GM12892 (cell line): ENCODE results near the gene COPS8.
A peak's percentile ranks its signal among the peaks of the same experiment; 100 is the strongest.

Experiments
- DNase-seq: peaks from one replicate; pipeline ENCODE4 v3.0.0; 2011; ENCODE audit not compliant: insufficient read length
- FAIRE-seq: peaks from 2 replicates; lab custom pipeline; 2011; peaks lifted over from hg19 to GRCh38; lab: Jason Lieb, UNC
- POLR2A ChIP-seq: IDR thresholded peaks from 2 replicates; pipeline ENCODE4 v1.6.1; 2011; ENCODE audit warnings: low read depth, low read length, control low read depth
- POLR2AphosphoS5 ChIP-seq: IDR thresholded peaks from 2 replicates; pipeline ENCODE4 v1.6.1; 2011; ENCODE audit warnings: low read depth, low read length, control low read depth
- TAF1 ChIP-seq: IDR thresholded peaks from 2 replicates; pipeline ENCODE4 v1.6.1; 2011; ENCODE audit warnings: low read depth, mild to moderate bottlenecking, control low read depth, low read length, borderline replicate concordance

The COPS8 gene

DNA sequence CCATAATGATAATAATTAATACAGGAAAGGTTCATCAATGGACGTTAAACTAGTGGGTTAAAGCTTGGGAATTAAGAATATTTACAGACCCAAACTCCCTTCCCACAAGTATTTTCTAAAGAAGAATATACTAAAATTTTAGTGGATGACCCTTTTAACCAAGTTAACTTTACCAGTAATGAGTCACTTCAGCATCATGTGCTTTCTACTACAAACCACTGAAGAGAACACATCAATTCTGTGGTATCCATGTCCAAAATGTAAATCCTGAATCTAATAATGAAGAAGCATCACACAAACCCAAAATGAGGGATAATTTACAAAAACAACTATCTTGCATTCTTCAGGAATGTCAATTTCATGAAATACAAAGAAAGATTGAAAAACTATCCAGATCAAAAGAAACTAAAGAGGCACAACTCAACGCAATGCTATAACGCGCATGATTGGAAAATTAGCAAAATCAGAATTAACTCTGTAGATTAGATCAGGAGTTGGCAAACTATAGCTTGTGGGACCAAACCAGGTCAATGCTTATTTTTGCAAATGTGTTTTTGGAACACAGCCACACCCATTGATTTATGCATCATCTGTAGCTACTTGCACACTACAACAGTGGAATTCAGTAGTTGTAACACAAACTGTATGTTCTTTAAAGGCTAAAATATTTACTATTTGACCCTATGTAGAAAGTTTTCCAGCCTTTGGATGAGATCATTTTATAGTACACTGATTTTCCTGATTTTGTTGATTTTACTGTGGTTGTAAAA, 27.5 kb downstream of the COPS8 start:
- FAIRE-seq, result no peak
- DNase-seq, result no peak
- TF ChIP-seq POLR2A (no peak), POLR2AphosphoS5 (no peak), TAF1 (no peak)

DNA sequence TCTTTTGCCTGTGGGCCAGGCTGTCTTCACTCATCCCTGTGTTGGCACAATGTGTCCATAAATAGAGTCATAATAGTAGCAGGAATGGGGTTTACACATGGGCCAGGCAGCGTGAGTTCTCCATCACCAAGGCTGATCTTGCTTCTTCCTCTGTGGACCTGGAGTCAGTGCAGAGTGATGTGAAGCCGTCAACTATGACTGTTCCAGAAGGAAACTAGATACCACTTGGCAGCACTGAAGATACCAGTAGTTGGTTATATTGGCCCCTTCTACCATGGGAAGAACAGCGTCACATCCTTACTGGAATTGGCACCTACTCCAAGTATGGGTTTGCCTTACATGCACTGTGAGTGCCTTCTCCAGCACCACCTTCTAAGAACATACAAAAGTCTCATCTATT, 30.2 kb downstream of the COPS8 start:
- FAIRE-seq (no peak), DNase-seq (no peak)
- TF ChIP-seq TAF1 (no peak), POLR2A (no peak), POLR2AphosphoS5 (no peak)

DNA sequence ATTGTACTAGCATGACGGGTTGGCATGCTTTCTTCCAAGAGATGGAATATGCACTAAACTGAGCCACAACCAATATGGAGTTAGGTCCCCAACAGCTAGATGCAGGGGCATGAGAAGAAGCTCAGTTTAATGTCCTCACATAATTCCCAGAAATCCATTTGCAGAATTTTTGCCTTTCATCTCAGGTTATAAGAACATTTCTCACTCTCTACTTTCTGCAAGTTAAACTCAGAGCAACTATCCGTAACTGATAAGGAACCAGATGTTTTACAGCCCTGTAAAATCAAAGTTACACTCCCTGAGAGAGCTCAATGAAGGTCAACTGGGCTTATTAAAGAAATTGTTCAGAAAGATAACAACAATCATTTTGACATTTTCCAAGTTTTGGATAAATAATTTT, 30.7 kb downstream of the COPS8 start:
- TF ChIP-seq POLR2AphosphoS5 (no peak), POLR2A (no peak), TAF1 (no peak)
- DNase-seq (no peak), FAIRE-seq (no peak)

DNA sequence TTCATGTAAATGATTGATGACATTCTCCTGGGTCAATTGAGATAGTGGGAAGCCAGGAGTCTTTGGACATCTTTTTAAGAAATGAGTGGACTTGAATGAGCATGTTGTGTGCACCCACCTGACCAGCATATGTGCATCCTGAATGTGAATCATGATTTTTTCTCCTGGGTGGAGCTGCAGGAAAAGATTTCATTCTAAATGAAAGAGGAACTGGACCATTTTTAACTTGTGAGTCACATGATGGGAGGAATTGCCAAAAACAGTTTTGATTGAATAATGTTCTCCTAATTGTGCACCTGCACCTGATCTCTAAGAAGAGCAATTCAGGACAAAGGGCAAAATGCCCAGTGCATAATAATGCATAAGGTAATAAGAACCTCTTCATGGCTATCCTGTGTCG, 32.3 kb downstream of the COPS8 start:
- no peak for DNase-seq
- FAIRE-seq, result no peak

DNA sequence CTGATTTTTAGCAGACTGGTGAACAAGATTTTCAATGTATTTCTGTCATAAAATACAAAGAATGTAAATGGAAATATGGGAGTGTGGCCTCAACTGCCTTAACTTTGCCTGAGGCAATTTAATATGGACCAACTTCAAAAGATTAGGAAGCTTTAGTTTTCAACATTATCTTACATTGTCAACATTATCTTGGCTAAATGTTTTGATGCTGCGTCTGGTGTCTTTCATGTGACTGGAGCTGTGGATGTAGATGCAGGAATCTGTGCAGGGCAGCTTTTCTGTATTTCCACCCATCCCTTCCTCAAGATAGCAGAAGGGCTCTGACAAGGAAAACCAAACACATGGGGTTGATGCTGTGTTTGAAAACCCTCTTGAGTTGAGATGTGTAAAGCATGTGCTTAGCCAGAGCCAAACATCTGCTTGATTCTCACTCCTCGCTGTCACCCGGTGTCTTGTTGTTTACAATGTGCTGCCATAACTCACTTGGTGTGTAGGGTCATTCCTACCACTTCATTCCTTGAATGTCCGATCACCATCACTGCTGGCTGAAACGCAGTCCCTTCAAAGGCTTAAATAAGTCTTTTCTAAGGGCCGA, 33.0 kb downstream of the COPS8 start:
- TF ChIP-seq TAF1 (no peak), POLR2AphosphoS5 (no peak), POLR2A (no peak)
- FAIRE-seq (no peak), DNase-seq (no peak)

More for the DNA sequence above, 32.3 kb downstream of the COPS8 start:
- no peak for TF ChIP-seq TAF1
- TF ChIP-seq POLR2A, result no peak
- TF ChIP-seq POLR2AphosphoS5, result no peak

DNA sequence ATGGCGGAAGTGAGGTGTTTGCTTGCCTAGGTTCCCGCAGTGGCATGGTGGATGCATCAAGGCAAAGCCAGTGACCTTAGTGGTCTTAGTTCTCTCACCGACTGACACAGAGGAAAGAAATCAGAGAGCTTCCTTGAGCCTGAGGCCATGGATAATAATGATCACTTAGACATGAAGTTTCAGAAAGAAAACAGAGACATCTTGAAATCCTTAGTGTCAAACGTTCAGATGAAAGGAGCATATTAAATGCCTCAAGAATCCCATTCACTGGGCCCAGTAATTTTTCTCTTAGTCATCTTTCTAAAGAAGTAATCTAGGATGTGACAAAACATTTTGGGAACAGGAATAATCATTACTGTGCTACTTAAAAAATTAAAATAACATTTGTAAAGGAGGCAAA, 35.2 kb downstream of the COPS8 start:
- DNase-seq, result no peak
- FAIRE-seq, result no peak
- TF ChIP-seq POLR2A (no peak), POLR2AphosphoS5 (no peak), TAF1 (no peak)

DNA sequence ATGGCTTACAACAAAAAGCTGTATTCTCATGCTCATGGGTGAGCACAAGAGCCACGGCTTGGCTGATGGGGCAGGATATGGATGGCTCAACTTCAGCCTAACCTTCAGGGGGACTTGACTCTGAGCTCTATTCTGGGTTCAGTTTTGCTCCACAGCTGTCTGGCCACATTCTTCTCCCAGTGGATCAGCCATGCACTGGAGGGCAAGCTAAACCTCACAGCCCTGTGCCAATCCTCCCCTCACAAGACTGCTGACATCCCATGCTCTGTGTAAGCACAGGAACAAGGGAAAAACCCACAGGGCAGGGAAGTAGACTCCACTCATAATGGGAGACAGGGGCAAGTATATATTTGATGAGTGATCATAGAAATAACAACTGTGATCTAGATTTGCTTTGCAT, 35.6 kb downstream of the COPS8 start:
- TF ChIP-seq POLR2A, result no peak
- TF ChIP-seq TAF1, result no peak
- FAIRE-seq, result no peak
- no peak for DNase-seq

DNA sequence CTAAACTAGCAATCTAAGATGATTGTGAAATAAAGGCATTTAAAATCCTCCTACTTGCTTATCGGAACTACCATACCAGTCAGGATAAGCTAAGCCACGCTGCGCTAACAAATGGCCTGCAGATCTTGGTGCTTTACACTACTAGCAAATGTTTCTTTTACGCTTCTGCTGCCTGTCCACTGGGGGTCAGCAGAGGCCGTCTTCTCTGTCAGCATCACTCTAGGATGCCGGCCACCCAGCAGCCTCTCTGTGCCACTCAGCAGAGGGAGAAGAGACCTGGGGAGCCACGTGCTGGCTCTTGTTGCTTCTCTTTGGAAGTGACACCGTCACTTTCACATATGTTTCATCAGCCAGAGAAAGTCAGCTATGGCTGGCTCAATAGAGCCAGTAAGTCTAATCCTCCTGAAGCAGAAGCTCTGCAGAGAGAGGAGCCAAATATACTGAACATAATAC, 36.6 kb downstream of the COPS8 start:
- TF ChIP-seq TAF1, result no peak
- TF ChIP-seq POLR2AphosphoS5, result no peak
- no peak for TF ChIP-seq POLR2A
- DNase-seq, result peak; percentile 27
- peak; percentile 70 for FAIRE-seq

DNA sequence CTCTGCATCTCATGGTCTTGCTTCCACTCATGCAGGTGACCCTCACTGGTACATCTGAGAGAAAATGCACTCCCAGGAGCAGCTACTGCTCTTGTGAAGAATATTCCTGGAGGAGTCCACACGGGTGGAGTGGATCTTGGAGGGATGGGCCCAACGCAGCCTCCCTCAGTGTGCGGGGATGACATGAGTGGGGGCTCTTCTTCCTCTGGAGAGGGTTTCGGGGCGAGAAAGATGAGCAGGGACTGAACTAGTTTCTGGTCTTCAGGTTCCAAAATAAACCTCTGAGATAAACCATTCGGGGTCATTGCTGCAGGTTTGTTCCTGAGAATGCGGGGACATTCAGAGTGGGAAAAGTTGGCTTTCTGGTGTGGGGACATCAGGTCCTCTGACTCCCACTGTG, 39.1 kb downstream of the COPS8 start:
- no peak for TF ChIP-seq TAF1
- TF ChIP-seq POLR2AphosphoS5, result no peak
- no peak for TF ChIP-seq POLR2A
- no peak for FAIRE-seq
- no peak for DNase-seq

DNA sequence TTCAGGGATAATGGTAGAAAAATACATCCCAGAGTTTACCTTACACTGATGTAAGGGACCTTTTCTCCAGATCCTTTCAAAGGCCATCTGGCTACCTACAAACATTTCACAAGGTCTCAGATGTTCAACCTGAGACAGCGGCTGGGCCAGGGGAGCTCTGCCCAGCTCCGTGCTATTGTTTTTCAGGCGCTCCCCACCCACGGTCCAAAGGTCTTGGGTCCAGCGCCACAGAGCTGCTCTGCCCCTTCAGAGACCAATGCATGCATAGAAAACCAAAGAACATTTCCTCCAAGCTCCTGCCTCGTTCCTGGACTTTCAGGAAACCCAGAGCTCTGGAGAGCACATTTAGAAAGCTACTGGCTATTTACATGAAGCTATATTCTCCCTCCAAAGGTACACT, 40.3 kb downstream of the COPS8 start:
- FAIRE-seq, result no peak
- DNase-seq, result no peak
- TF ChIP-seq TAF1, result no peak

DNA sequence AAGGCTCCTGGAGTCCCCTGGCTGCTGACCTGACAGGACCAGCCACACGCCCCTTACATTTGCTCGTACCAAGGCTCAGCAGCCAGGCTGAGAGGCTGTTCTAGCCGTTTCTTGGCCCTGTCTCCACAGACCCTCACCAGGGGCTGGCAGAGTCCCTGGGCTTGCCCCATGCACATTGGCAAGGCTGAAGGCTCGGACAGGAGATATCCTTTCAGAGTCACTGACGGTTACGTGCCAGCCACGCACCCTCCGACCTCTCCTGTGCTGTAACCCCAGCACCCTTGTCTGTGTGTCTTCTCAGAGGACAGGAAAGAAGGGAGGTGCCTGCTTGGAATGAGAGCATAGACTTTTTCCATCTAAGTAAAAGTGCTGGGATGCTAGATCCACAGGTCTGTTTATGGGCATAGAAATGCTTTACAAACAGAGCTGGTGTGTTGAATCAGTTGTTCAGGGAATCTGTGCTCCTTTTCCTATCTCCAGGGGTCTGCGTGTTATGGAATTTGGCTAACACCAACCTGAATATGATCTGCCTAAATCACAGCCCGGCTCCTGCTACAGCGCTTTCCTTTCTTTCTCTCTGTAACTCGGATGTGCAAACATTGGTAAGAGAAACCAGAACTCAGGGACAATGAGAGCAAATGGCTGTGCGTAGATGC, 41.0 kb downstream of the COPS8 start:
- TF ChIP-seq POLR2A (no peak), TAF1 (no peak), POLR2AphosphoS5 (no peak)
- FAIRE-seq (no peak), DNase-seq (no peak)
